Naive B cell (primary cell): ENCODE measurements around the gene NKAIN2. TPM values are rescaled to one million over a fixed set of nuclear protein-coding genes. Genes with fewer than 3 reads are reported as not detected.

Experiments used
- ATAC-seq, 2 donors: fragments of 150-1000 bp; cut with Tn5 transposase; 2 replicates each; pipeline ENCODE4 v1.10.0; 2021; ENCODE audit warnings: low read depth in 2 of 2, mild to moderate bottlenecking in 2 of 2, moderate library complexity in 2 of 2
- DNase-seq: peaks from one replicate; pipeline ENCODE4 v3.0.0; 2022
- H3K27ac Mint-ChIP-seq, 6 donors: one replicate each; pipeline ENCODE4 v1.8.0; 2020 to 2022; ENCODE audit warnings: mild to moderate bottlenecking in 6 of 6, mixed read lengths in 6 of 6, moderate library complexity in 5 of 6, inconsistent platforms in 2 of 6
- H3K27me3 Mint-ChIP-seq, 3 donors: one replicate each; pipeline ENCODE4 v1.8.0; 2021 to 2022; ENCODE audit warnings: mixed read lengths in 3 of 3, mild to moderate bottlenecking in 1 of 3
- H3K36me3 Mint-ChIP-seq, 2 donors: one replicate each; pipeline ENCODE4 v1.8.0; 2020 to 2022; ENCODE audit warnings: mixed read lengths in 2 of 2, inconsistent platforms in 1 of 2, mild to moderate bottlenecking in 1 of 2
- H3K4me1 Mint-ChIP-seq, 3 donors: one replicate each; pipeline ENCODE4 v1.8.0; 2020 to 2022; ENCODE audit warnings: mixed read lengths in 3 of 3, inconsistent platforms in 1 of 3, mild to moderate bottlenecking in 1 of 3, moderate library complexity in 1 of 3
- H3K4me3 Mint-ChIP-seq, 8 donors: one replicate each; pipeline ENCODE4 v1.8.0; 2020 to 2022; ENCODE audit warnings: mild to moderate bottlenecking in 8 of 8, mixed read lengths in 8 of 8, moderate library complexity in 8 of 8, inconsistent platforms in 2 of 8
- H3K9me3 Mint-ChIP-seq, 7 donors: one replicate each; pipeline ENCODE4 v1.8.0; 2020 to 2022; ENCODE audit warnings: mixed read lengths in 7 of 7, mild to moderate bottlenecking in 5 of 7, inconsistent platforms in 2 of 7, moderate library complexity in 1 of 7
- polyA plus RNA-seq, 6 donors: library from polyadenylated mRNA; unstranded; fragments of 300-500 nt; fragmentation: Illumina TruSeq; gene quantifications; one replicate each; pipeline ENCODE4 v1.2.3, GENCODE V29; 2021; ENCODE audit warnings: low read depth in 6 of 6

NKAIN2 gene
- polyA plus RNA-seq, 6 donors from 2014 or later, result not detected

- Mint-ChIP-seq H3K36me3 (no peaks in the 10 kb centered on the region), H3K4me3 (no peak overlapping the region), H3K4me1 (no peaks in the 10 kb centered on the region), H3K27ac (no peak overlapping the region), H3K9me3 (peaks cover 0 to 6% (median 4%) of the 10 kb centered on the region in 7 donors), H3K27me3 (no peaks in the 10 kb centered on the region)
- DNase-seq (no peak), ATAC-seq (no peak)
Measured at GRCh38 chr6:124052120-124052519, 248.5 kb downstream of the NKAIN2 start.

GRCh38 chr6:124053315-124053714 is 249.7 kb downstream of the NKAIN2 start:
- H3K4me3 Mint-ChIP-seq, result no peak overlapping the region
- no peaks in the 10 kb centered on the region for H3K4me1 Mint-ChIP-seq
- ATAC-seq (no peak), DNase-seq (no peak)
- no peaks in the 10 kb centered on the region for H3K27me3 Mint-ChIP-seq
- H3K9me3 Mint-ChIP-seq, result peaks cover 0 to 6% (median 3%) of the 10 kb centered on the region in 7 donors
- H3K27ac Mint-ChIP-seq, result no peak overlapping the region
- no peaks in the 10 kb centered on the region for H3K36me3 Mint-ChIP-seq

GRCh38 chr6:124054034-124054433 is 250.4 kb downstream of the NKAIN2 start:
- ATAC-seq, result no peak
- Mint-ChIP-seq H3K4me3 (no peak overlapping the region), H3K36me3 (no peaks in the 10 kb centered on the region), H3K9me3 (peaks cover 0 to 6% (median 3%) of the 10 kb centered on the region in 7 donors), H3K4me1 (no peaks in the 10 kb centered on the region), H3K27ac (no peak overlapping the region), H3K27me3 (no peaks in the 10 kb centered on the region)
- no peak for DNase-seq

- DNase-seq (no peak), ATAC-seq (no peak)
- H3K27ac Mint-ChIP-seq, result no peak overlapping the region
- H3K9me3 Mint-ChIP-seq, result peaks cover 0 to 6% (median 3%) of the 10 kb centered on the region in 7 donors
- no peak overlapping the region for H3K4me3 Mint-ChIP-seq
- no peaks in the 10 kb centered on the region for H3K36me3 Mint-ChIP-seq
- H3K27me3 Mint-ChIP-seq, result no peaks in the 10 kb centered on the region
- no peaks in the 10 kb centered on the region for H3K4me1 Mint-ChIP-seq
Measured at GRCh38 chr6:124055395-124055794, 251.7 kb downstream of the NKAIN2 start.

- no peak for DNase-seq
- Mint-ChIP-seq H3K4me1 (no peaks in the 10 kb centered on the region), H3K4me3 (no peak overlapping the region), H3K36me3 (no peaks in the 10 kb centered on the region), H3K9me3 (peaks cover 0 to 6% (median 3%) of the 10 kb centered on the region in 7 donors), H3K27ac (no peak overlapping the region), H3K27me3 (no peaks in the 10 kb centered on the region)
- no peak for ATAC-seq
Measured at GRCh38 chr6:124055963-124056362, 252.3 kb downstream of the NKAIN2 start.

GRCh38 chr6:124056407-124057334 is 253.0 kb downstream of the NKAIN2 start:
- ATAC-seq, result no peak
- Mint-ChIP-seq H3K27ac (no peak overlapping the region), H3K27me3 (no peaks in the 10 kb centered on the region), H3K4me3 (no peak overlapping the region), H3K4me1 (no peaks in the 10 kb centered on the region), H3K36me3 (no peaks in the 10 kb centered on the region), H3K9me3 (peaks cover 0 to 5% (median 2%) of the 10 kb centered on the region in 7 donors)
- DNase-seq, result no peak

- H3K27me3 Mint-ChIP-seq, result no peaks in the 10 kb centered on the region
- no peak overlapping the region for H3K27ac Mint-ChIP-seq
- no peaks in the 10 kb centered on the region for H3K36me3 Mint-ChIP-seq
- H3K9me3 Mint-ChIP-seq, result peaks cover 0 to 4% (median 0%) of the 10 kb centered on the region in 7 donors
- ATAC-seq, result no peak
- H3K4me1 Mint-ChIP-seq, result no peaks in the 10 kb centered on the region
- DNase-seq, result no peak
- no peak overlapping the region for H3K4me3 Mint-ChIP-seq
Measured at GRCh38 chr6:124057461-124057860, 253.8 kb downstream of the NKAIN2 start.

- DNase-seq, result no peak
- no peak for ATAC-seq
- no peaks in the 10 kb centered on the region for H3K4me1 Mint-ChIP-seq
Measured at GRCh38 chr6:124064317-124065113, 260.9 kb downstream of the NKAIN2 start.

GRCh38 chr6:124066269-124066668 is 262.6 kb downstream of the NKAIN2 start:
- DNase-seq (no peak), ATAC-seq (no peak)
- H3K36me3 Mint-ChIP-seq, result no peaks in the 10 kb centered on the region
- no peaks in the 10 kb centered on the region for H3K27me3 Mint-ChIP-seq
- H3K4me1 Mint-ChIP-seq, result no peaks in the 10 kb centered on the region
- H3K27ac Mint-ChIP-seq, result no peak overlapping the region
- H3K4me3 Mint-ChIP-seq, result no peak overlapping the region
- peaks cover 0 to 4% (median 0%) of the 10 kb centered on the region in 7 donors for H3K9me3 Mint-ChIP-seq

More at GRCh38 chr6:124064317-124065113, 260.9 kb downstream of the NKAIN2 start:
- H3K27me3 Mint-ChIP-seq, result no peaks in the 10 kb centered on the region
- no peak overlapping the region for H3K27ac Mint-ChIP-seq
- no peaks in the 10 kb centered on the region for H3K36me3 Mint-ChIP-seq
- H3K4me3 Mint-ChIP-seq, result no peak overlapping the region
- no peaks in the 10 kb centered on the region for H3K9me3 Mint-ChIP-seq

GRCh38 chr6:124066946-124067552 is 263.4 kb downstream of the NKAIN2 start:
- Mint-ChIP-seq H3K4me3 (no peak overlapping the region), H3K36me3 (no peaks in the 10 kb centered on the region), H3K9me3 (peaks cover 0 to 4% (median 0%) of the 10 kb centered on the region in 7 donors), H3K27ac (no peak overlapping the region), H3K4me1 (no peaks in the 10 kb centered on the region), H3K27me3 (no peaks in the 10 kb centered on the region)
- no peak for ATAC-seq
- DNase-seq, result no peak

GRCh38 chr6:124069230-124069950 is 265.7 kb downstream of the NKAIN2 start:
- no peaks in the 10 kb centered on the region for H3K4me1 Mint-ChIP-seq
- H3K27ac Mint-ChIP-seq, result no peak overlapping the region
- DNase-seq (no peak), ATAC-seq (no peak)
- no peak overlapping the region for H3K4me3 Mint-ChIP-seq
- peaks cover 0 to 4% (median 0%) of the 10 kb centered on the region in 7 donors for H3K9me3 Mint-ChIP-seq
- H3K36me3 Mint-ChIP-seq, result no peaks in the 10 kb centered on the region
- H3K27me3 Mint-ChIP-seq, result no peaks in the 10 kb centered on the region

GRCh38 chr6:124073021-124073420 is 269.4 kb downstream of the NKAIN2 start:
- Mint-ChIP-seq H3K36me3 (no peaks in the 10 kb centered on the region), H3K27ac (no peak overlapping the region), H3K4me1 (no peaks in the 10 kb centered on the region), H3K9me3 (peaks cover 0 to 4% (median 0%) of the 10 kb centered on the region in 7 donors), H3K27me3 (no peaks in the 10 kb centered on the region), H3K4me3 (no peak overlapping the region)
- ATAC-seq, result no peak
- no peak for DNase-seq
